Measurements from ENCODE around the gene TBC1D26. TPM values are rescaled to one million over a fixed set of nuclear protein-coding genes. Genes with fewer than 3 reads are reported as not detected.

TBC1D26 gene
- total RNA-seq, 2 donors from 2014 or later, result not detected

- DNase-seq (ENCODE audit: low spot score) (no peak), ATAC-seq (ENCODE audit: insufficient number of reproducible peaks, low FRiP score, low read depth) (no peak)
- no peak for TF ChIP-seq CTCF (IDR thresholded peaks at IDR 0.05)
- H3K4me1 ChIP-seq (ENCODE audit: control insufficient read depth in 1 of 2, low read depth in 2 of 2), result no peaks in the 10 kb centered on the region
- H3K27ac ChIP-seq, result no peak overlapping the region
- H3K9me3 ChIP-seq, result no peaks in the 10 kb centered on the region
- H3K27me3 ChIP-seq (replicated peaks; ENCODE audit: insufficient read depth), result no peaks in the 10 kb centered on the region
- H3K4me3 ChIP-seq, result no peak overlapping the region
- no peaks in the 10 kb centered on the region for H3K36me3 ChIP-seq
These were observed 44.8 kb downstream of the TBC1D26 start for GRCh38 chr17:15776871-15777270.

- TF ChIP-seq CTCF (IDR thresholded peaks at IDR 0.05), result no peak
- H3K27ac ChIP-seq, result no peak overlapping the region
- H3K27me3 ChIP-seq (replicated peaks; ENCODE audit: insufficient read depth), result no peaks in the 10 kb centered on the region
- H3K9me3 ChIP-seq, result no peaks in the 10 kb centered on the region
- ATAC-seq (ENCODE audit: insufficient number of reproducible peaks, low FRiP score, low read depth) (no peak), DNase-seq (ENCODE audit: low spot score) (no peak)
- H3K4me3 ChIP-seq, result no peak overlapping the region
- no peaks in the 10 kb centered on the region for H3K4me1 ChIP-seq (ENCODE audit: control insufficient read depth in 1 of 2, low read depth in 2 of 2)
- H3K36me3 ChIP-seq, result no peaks in the 10 kb centered on the region
These were observed 45.2 kb downstream of the TBC1D26 start for GRCh38 chr17:15777297-15777696.

- H3K4me1 ChIP-seq (ENCODE audit: control insufficient read depth in 1 of 2, low read depth in 2 of 2), result no peaks in the 10 kb centered on the region
- no peak for ATAC-seq (ENCODE audit: insufficient number of reproducible peaks, low FRiP score, low read depth)
- H3K9me3 ChIP-seq, result no peaks in the 10 kb centered on the region
- H3K27me3 ChIP-seq (replicated peaks; ENCODE audit: insufficient read depth), result no peaks in the 10 kb centered on the region
- H3K36me3 ChIP-seq, result no peaks in the 10 kb centered on the region
- no peak for TF ChIP-seq CTCF (IDR thresholded peaks at IDR 0.05)
- no peak overlapping the region for H3K27ac ChIP-seq
- H3K4me3 ChIP-seq, result no peak overlapping the region
- DNase-seq (ENCODE audit: low spot score), result no peak
These were observed 45.6 kb downstream of the TBC1D26 start for GRCh38 chr17:15777717-15778116.

GRCh38 chr17:15779119-15779518 is 47.0 kb downstream of the TBC1D26 start:
- Histone ChIP-seq H3K4me1 (ENCODE audit: control insufficient read depth in 1 of 2, low read depth in 2 of 2) (no peaks in the 10 kb centered on the region), H3K4me3 (no peak overlapping the region), H3K9me3 (no peaks in the 10 kb centered on the region), H3K36me3 (no peaks in the 10 kb centered on the region), H3K27ac (no peak overlapping the region), H3K27me3 (replicated peaks; ENCODE audit: insufficient read depth) (no peaks in the 10 kb centered on the region)
- ATAC-seq (ENCODE audit: insufficient number of reproducible peaks, low FRiP score, low read depth) (no peak), DNase-seq (ENCODE audit: low spot score) (no peak)
- no peak for TF ChIP-seq CTCF (IDR thresholded peaks at IDR 0.05)

GRCh38 chr17:15780188-15780587 is 48.1 kb downstream of the TBC1D26 start:
- ATAC-seq (ENCODE audit: insufficient number of reproducible peaks, low FRiP score, low read depth) (no peak), DNase-seq (ENCODE audit: low spot score) (no peak)
- Histone ChIP-seq H3K36me3 (no peaks in the 10 kb centered on the region), H3K27me3 (replicated peaks; ENCODE audit: insufficient read depth) (no peaks in the 10 kb centered on the region), H3K4me3 (no peak overlapping the region), H3K27ac (no peak overlapping the region), H3K4me1 (ENCODE audit: control insufficient read depth in 1 of 2, low read depth in 2 of 2) (peaks cover 0 to 1% of the 10 kb centered on the region in 2 donors), H3K9me3 (no peaks in the 10 kb centered on the region)
- TF ChIP-seq CTCF (IDR thresholded peaks at IDR 0.05), result no peak

Measured in thoracic aorta (tissue), 2 donors.